BE2C (cell line): ENCODE measurements around the gene PGM3.
A peak's percentile ranks its signal among the peaks of the same experiment; 100 is the strongest.

Experiments
- DNase-seq: peaks from one replicate; pipeline ENCODE4 v3.0.0-alpha.2; 2020
- H3K27me3 ChIP-seq: fragments of 250-450 bp; sonication (Bioruptor Pico); 2 replicates; pipeline ENCODE4 v1.5.1; 2020; ENCODE audit warnings: mild to moderate bottlenecking
- H3K36me3 ChIP-seq: fragments of 250-450 bp; sonication (Bioruptor Pico); 2 replicates; pipeline ENCODE4 v1.5.1; 2020; ENCODE audit warnings: mild to moderate bottlenecking
- H3K4me1 ChIP-seq: fragments of 250-450 bp; sonication (Bioruptor Pico); 2 replicates; pipeline ENCODE4 v1.5.1; 2020
- H3K4me3 ChIP-seq: 2 replicates; pipeline ENCODE4 v1.5.1; 2011; ENCODE audit warnings: low read depth, low read length
- H3K9me3 ChIP-seq: fragments of 250-450 bp; sonication (Bioruptor Pico); 2 replicates; pipeline ENCODE4 v1.5.1; 2020
- CTCF ChIP-seq: IDR thresholded peaks from 2 replicates; pipeline ENCODE4 v1.5.1; 2012; ENCODE audit warnings: mild to moderate bottlenecking, low read depth, low read length

The PGM3 gene

DNA sequence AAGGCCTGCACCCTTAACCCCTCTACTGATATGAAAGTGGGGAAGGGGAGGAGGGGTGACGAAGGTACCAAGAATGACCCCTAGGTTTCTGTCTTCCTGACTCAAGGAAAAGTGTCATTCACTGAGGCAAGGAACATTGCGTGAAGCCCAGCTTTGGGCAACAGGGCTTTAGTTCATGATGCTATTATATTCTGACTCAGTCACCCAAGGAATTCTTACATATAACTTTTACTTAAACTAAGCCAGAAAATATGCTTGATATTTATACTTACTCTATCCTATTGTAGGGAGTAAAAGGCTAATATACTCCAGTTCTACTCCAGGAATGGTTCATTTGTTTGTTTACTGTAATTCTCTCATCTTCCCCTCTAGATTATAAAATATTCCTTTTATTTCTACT is 65.1 kb downstream of the PGM3 start:
- Histone ChIP-seq H3K9me3 (no peaks in the 10 kb centered on the region), H3K36me3 (peaks cover 32% of the 10 kb centered on the region), H3K4me1 (peaks cover 28% of the 10 kb centered on the region), H3K27me3 (no peaks in the 10 kb centered on the region), H3K4me3 (no peak overlapping the region)
- no peak for TF ChIP-seq CTCF
- DNase-seq, result no peak

- DNase-seq, result peak; percentile 28
- Histone ChIP-seq H3K9me3 (no peaks in the 10 kb centered on the region), H3K4me3 (no peak overlapping the region)
Measured at GRCh38 chr6:83127258-83127657, 65.8 kb downstream of the PGM3 start.

GRCh38 chr6:83126807-83127206 is 66.3 kb downstream of the PGM3 start:
- DNase-seq, result no peak
- H3K4me1 ChIP-seq, result peaks cover 28% of the 10 kb centered on the region
- TF ChIP-seq CTCF, result no peak
- H3K36me3 ChIP-seq, result peaks cover 32% of the 10 kb centered on the region
- H3K4me3 ChIP-seq, result no peak overlapping the region
- H3K27me3 ChIP-seq, result no peaks in the 10 kb centered on the region
- no peaks in the 10 kb centered on the region for H3K9me3 ChIP-seq

More at GRCh38 chr6:83127258-83127657, 65.8 kb downstream of the PGM3 start:
- Histone ChIP-seq H3K27me3 (no peaks in the 10 kb centered on the region), H3K36me3 (peaks cover 32% of the 10 kb centered on the region), H3K4me1 (peaks cover 28% of the 10 kb centered on the region)
- TF ChIP-seq CTCF, result no peak

DNA sequence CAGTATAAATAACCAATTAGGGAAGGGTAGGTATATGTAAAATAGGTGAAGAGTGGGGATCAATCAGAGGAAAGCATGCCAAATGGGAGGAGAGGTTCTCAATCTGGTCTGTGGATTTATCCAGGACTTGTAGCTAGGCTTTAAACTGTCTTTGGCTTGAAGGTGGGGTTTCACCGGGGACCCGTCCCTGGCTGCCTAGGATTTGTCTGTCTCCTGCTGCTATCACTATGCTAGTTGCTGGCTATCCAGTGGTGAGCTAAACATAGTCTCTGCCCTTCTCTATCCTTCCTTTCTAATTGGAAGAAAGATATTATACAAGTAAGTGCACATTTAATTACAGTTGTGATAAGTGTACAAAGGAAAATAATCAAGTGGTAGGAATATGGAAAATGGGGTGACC is 66.8 kb downstream of the PGM3 start:
- no peak for TF ChIP-seq CTCF

DNA sequence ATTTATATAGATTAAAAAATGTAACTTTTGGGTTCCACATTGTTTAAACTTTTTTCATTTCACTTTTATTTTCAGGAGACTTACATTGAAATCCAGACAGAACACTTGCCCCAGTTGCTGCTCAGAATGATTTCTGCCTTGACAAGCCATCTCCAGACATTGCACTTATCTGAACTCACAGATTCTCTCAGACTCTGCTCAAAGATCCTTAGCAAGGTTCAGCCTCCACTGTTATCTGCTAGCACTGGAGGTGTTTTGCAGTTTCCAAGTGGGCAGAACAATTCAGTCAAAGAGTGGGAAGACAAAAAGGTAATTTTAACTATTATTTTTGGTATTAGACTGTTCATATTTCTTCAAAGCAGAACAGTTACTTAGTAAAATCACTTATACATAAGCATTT is 67.6 kb downstream of the PGM3 start:
- H3K9me3 ChIP-seq, result no peaks in the 10 kb centered on the region
- TF ChIP-seq CTCF, result no peak
- peaks cover 37% of the 10 kb centered on the region for H3K36me3 ChIP-seq
- no peak overlapping the region for H3K4me3 ChIP-seq
- no peak for DNase-seq
- H3K4me1 ChIP-seq, result peaks cover 28% of the 10 kb centered on the region
- no peaks in the 10 kb centered on the region for H3K27me3 ChIP-seq

More for the DNA sequence above, 66.8 kb downstream of the PGM3 start:
- peaks cover 32% of the 10 kb centered on the region for H3K36me3 ChIP-seq
- DNase-seq, result no peak
- H3K27me3 ChIP-seq, result no peaks in the 10 kb centered on the region
- H3K4me3 ChIP-seq, result no peak overlapping the region
- H3K4me1 ChIP-seq, result peaks cover 28% of the 10 kb centered on the region
- H3K9me3 ChIP-seq, result no peaks in the 10 kb centered on the region

DNA sequence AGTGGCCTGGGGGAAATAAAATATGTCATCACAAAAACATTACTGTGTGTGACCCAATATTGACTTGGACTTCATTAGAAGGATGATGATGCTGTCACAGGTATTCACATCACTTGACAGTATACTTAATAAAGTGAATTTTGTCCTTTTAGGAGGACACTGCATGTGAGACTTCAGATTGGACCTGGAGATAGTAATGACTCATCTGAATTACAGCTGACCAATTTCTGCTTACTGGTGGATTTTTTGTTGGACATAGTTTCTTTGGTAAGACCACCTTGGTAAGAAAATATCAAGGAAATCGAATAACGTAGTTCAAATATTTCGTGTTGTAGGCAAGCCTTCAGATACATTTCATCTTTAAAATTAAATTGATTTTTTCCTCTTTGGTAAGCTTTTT is 68.5 kb downstream of the PGM3 start:
- Histone ChIP-seq H3K4me1 (peaks cover 28% of the 10 kb centered on the region), H3K36me3 (peaks cover 37% of the 10 kb centered on the region), H3K4me3 (no peak overlapping the region), H3K9me3 (no peaks in the 10 kb centered on the region), H3K27me3 (no peaks in the 10 kb centered on the region)
- no peak for TF ChIP-seq CTCF
- no peak for DNase-seq
